ENCODE data around the gene IL12RB1. TPM values are rescaled to one million over a fixed set of nuclear protein-coding genes. Genes with fewer than 3 reads are reported as not detected.

Gene IL12RB1
- total RNA-seq, 1 donor from 2014 or later: not detected

DNA sequence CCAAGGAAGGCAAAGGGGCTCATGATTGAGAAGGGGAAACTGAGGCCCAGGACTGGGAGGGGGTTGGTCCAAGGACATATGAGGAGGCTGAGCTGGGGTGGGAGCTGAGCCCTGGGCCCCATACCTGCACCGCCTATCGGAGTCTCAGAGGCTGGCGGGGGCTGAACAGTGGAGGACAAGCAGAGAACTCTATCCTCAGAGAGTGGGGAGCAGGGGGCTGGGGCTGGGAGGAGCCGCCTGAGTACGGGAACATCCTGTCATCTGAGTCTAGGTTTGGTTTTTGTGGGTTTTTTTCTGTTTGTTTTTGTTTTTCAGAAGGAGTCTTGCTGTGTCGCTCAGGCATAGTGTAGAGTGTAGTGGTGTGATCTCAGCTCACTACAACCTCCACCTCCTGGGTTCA lies 72.5 kb downstream of the IL12RB1 start:
- Mint-ChIP-seq H3K4me3 (ENCODE audit: unreplicated experiment) (no peak overlapping the region), H3K27me3 (ENCODE audit: low read depth) (no peaks in the 10 kb centered on the region), H3K9me3 (ENCODE audit: low read depth) (no peaks in the 10 kb centered on the region), H3K4me1 (ENCODE audit: low read depth) (peaks cover 55% of the 10 kb centered on the region), H3K27ac (ENCODE audit: unreplicated experiment) (peak overlapping the region; percentile 32), H3K36me3 (ENCODE audit: low read depth) (peaks cover 22% of the 10 kb centered on the region)
- no peak for DNase-seq (ENCODE audit: low spot score)
- no peak for TF ChIP-seq CTCF (IDR thresholded peaks at IDR 0.05)

DNA sequence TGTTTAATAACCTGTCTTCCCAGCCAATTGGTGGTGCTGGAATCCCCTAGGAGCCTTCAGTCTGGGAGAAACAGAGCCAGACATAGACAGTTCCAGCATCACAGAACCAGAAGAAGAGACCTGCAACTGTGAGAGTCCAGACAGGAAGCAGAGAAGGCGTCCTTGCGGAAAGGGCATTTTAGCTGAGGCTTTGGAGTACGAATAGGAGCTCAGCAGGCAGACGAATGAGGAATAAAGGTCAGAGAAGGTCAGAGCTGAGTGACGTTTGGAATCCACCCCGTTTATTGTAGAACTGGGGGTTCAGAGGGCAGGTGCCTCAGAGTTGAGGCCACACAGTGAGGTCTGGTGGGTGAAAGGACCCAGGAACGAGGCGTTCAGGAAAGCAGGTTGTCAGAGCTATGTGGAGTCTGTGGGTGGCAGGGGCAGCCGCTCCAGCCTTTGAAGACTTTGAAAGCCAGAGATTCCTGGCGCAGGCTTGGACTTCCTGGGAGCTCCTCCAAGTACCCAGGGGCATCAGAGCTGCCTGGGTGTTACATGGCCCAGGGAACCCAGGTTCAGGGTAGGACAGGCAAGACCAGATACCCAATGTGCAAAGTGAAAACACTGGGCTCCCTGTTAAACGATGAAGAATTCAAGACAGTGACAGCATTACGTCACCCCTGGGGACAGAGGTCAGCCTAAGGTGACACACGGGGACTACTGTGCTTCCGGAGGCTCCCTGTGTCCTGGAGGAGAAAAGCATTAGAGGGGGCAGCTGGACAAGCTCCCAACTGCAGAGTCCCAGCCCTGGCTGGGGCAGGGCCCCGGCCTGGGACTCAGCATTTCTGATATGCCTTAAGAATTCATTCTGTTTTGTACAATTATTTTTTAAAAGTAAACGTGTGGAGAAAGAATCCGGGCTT lies 73.3 kb downstream of the IL12RB1 start:
- H3K27ac Mint-ChIP-seq (ENCODE audit: unreplicated experiment): peak overlapping the region; percentile 55
- peaks cover 22% of the 10 kb centered on the region for H3K36me3 Mint-ChIP-seq (ENCODE audit: low read depth)
- no peaks in the 10 kb centered on the region for H3K27me3 Mint-ChIP-seq (ENCODE audit: low read depth)
- H3K4me1 Mint-ChIP-seq (ENCODE audit: low read depth): peaks cover 58% of the 10 kb centered on the region
- H3K4me3 Mint-ChIP-seq (ENCODE audit: unreplicated experiment): no peak overlapping the region
- no peak for TF ChIP-seq CTCF (IDR thresholded peaks at IDR 0.05)
- no peaks in the 10 kb centered on the region for H3K9me3 Mint-ChIP-seq (ENCODE audit: low read depth)
- no peak for DNase-seq (ENCODE audit: low spot score)

DNA sequence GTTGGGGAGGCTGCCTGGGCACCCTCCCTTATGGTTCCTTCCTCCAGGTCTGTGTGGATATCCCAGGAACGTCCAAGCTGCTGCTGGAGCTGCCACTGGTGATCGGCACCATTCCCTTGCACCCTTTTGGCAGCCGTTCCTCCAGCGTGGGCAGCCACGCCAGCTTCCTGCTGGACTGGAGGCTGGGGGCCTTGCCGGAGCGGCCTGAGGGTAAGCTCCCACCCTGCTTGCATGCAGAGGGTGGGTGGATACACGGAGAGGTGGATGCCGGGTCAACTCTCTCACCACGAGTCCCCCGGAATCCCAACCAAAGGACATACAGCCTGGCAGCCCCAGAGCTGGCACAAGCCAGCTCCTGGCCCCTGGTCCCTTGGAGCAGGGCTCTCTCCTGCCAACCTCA lies 76.6 kb downstream of the IL12RB1 start:
- Mint-ChIP-seq H3K4me3 (ENCODE audit: unreplicated experiment) (peak overlapping the region; percentile 41), H3K9me3 (ENCODE audit: low read depth) (no peaks in the 10 kb centered on the region), H3K27me3 (ENCODE audit: low read depth) (no peaks in the 10 kb centered on the region), H3K36me3 (ENCODE audit: low read depth) (peaks cover 17% of the 10 kb centered on the region), H3K4me1 (ENCODE audit: low read depth) (peaks cover 40% of the 10 kb centered on the region), H3K27ac (ENCODE audit: unreplicated experiment) (no peak overlapping the region)
- DNase-seq (ENCODE audit: low spot score): no peak
- TF ChIP-seq CTCF (IDR thresholded peaks at IDR 0.05): no peak

- peaks cover 36% of the 10 kb centered on the region for H3K4me1 Mint-ChIP-seq (ENCODE audit: low read depth)
- H3K4me3 Mint-ChIP-seq (ENCODE audit: unreplicated experiment): peak overlapping the region; percentile 72
- H3K36me3 Mint-ChIP-seq (ENCODE audit: low read depth): peaks cover 17% of the 10 kb centered on the region
- H3K27me3 Mint-ChIP-seq (ENCODE audit: low read depth): no peaks in the 10 kb centered on the region
- H3K9me3 Mint-ChIP-seq (ENCODE audit: low read depth): no peaks in the 10 kb centered on the region
- no peak for TF ChIP-seq CTCF (IDR thresholded peaks at IDR 0.05)
- no peak overlapping the region for H3K27ac Mint-ChIP-seq (ENCODE audit: unreplicated experiment)
- DNase-seq (ENCODE audit: low spot score): no peak
Observed at GRCh38 chr19:18009412-18010066, 77.2 kb downstream of the IL12RB1 start.

Other genes with a start within 250 kb of the IL12RB1 start
- gene JAK3, start 239.0 kb downstream of the IL12RB1 start, total RNA-seq: 2.3 to 7.7 TPM (median 6.9 TPM) in 3 replicates
- gene RPL18A, start 227.0 kb downstream of the IL12RB1 start, total RNA-seq: 1,165 to 1,501 TPM (median 1,234 TPM) in 3 replicates
- not detected in 3 replicates for gene SLC5A5, start 215.0 kb downstream of the IL12RB1 start, total RNA-seq
- gene CCDC124, start 153.9 kb downstream of the IL12RB1 start, total RNA-seq: 71.9 to 94.6 TPM (median 77.4 TPM) in 3 replicates
- 0.31 TPM in 1 of 3 replicates, not detected in the others for gene KCNN1, start 119.8 kb downstream of the IL12RB1 start, total RNA-seq
- 12.2 to 19.8 TPM (median 17.8 TPM) in 3 replicates for gene ARRDC2, start 78.8 kb downstream of the IL12RB1 start, total RNA-seq
- 9.7 to 10.1 TPM (median 10.0 TPM) in 3 replicates for gene MAST3, start 10.8 kb upstream of the IL12RB1 start, total RNA-seq
- 67.6 to 96.3 TPM (median 73.1 TPM) in 3 replicates for gene PIK3R2, start 66.2 kb upstream of the IL12RB1 start, total RNA-seq
- 0.33 to 2.1 TPM (median 1.7 TPM) in 3 replicates for gene IFI30, start 86.9 kb upstream of the IL12RB1 start, total RNA-seq
- 10.9 to 14.2 TPM (median 12.8 TPM) in 3 replicates for gene MPV17L2, start 106.3 kb upstream of the IL12RB1 start, total RNA-seq
- gene RAB3A, start 117.1 kb upstream of the IL12RB1 start, total RNA-seq: 3.4 to 6.1 TPM (median 3.8 TPM) in 3 replicates
- 2.9 to 3.4 TPM in 2 of 3 replicates, not detected in the other for gene PDE4C, start 139.5 kb upstream of the IL12RB1 start, total RNA-seq
- gene IQCN, start 187.5 kb upstream of the IL12RB1 start, total RNA-seq: 1.6 to 4.0 TPM (median 2.4 TPM) in 3 replicates
- gene JUND, start 194.7 kb upstream of the IL12RB1 start, total RNA-seq: 129 to 181 TPM (median 176 TPM) in 3 replicates
- 68.1 to 84.8 TPM (median 73.0 TPM) in 3 replicates for gene LSM4, start 236.1 kb upstream of the IL12RB1 start, total RNA-seq

Data from chondrocyte (in vitro differentiated cells).